IMR-90 (cell line): ENCODE results near the gene ARPC1A. TPM values are rescaled to one million over a fixed set of nuclear protein-coding genes. Genes with fewer than 3 reads are reported as not detected.

Experiments used
- ATAC-seq: fragments of 200-7000 bp; cut with Tn5 transposase; 2 replicates; pipeline ENCODE4 v1.9.1; 2020; ENCODE audit warnings: low read depth, mild to moderate bottlenecking, moderate library complexity
- BruUV-seq: library from RNA; stranded (reverse); fragments of 400-500 nt; replicated peaks from 2 replicates; lab custom pipeline; 2021; lab: Mats Ljungman, UMichigan
- CTCF ChIA-PET: fragments of 300-600 bp; formaldehyde crosslinking; extraction: SDS; loops from one replicate; lab custom pipeline; 2021; ENCODE audit warnings: antibody characterized with exemption; lab: Yijun Ruan, JAX
- POLR2A ChIA-PET: fragments of 300-600 bp; sonication (Branson Sonifier 250); formaldehyde crosslinking; loops from one replicate; lab custom pipeline; 2022; ENCODE audit warnings: antibody characterized with exemption; ENCODE audit not compliant: unreplicated experiment; lab: Charles Lee
- DNase-seq: peaks from one replicate; pipeline ENCODE4 v3.0.0; 2013
- H2AFZ ChIP-seq: replicated peaks from 2 replicates; pipeline ENCODE3; 2013; ENCODE audit warnings: low read length, mild to moderate bottlenecking; ENCODE audit not compliant: poor library complexity
- H2AK5ac ChIP-seq: 2 replicates; pipeline ENCODE4 v1.6.1; 2013; ENCODE audit warnings: low read depth, low read length, inconsistent platforms
- H2AK9ac ChIP-seq: replicated peaks from 2 replicates; pipeline ENCODE3; 2013; ENCODE audit warnings: mild to moderate bottlenecking, low read depth, low read length, moderate library complexity; ENCODE audit not compliant: poor library complexity
- H2BK120ac ChIP-seq: 2 replicates; pipeline ENCODE4 v1.6.1; 2013; ENCODE audit warnings: low read depth, low read length, inconsistent platforms
- H2BK15ac ChIP-seq: 3 replicates; pipeline ENCODE4 v1.6.1; 2013; ENCODE audit warnings: low read depth, low read length, inconsistent platforms
- H2BK20ac ChIP-seq: 2 replicates; pipeline ENCODE4 v1.6.1; 2013; ENCODE audit warnings: low read depth, mild to moderate bottlenecking, inconsistent platforms, low read length, moderate library complexity
- H2BK5ac ChIP-seq: 2 replicates; pipeline ENCODE4 v1.6.1; 2013; ENCODE audit warnings: mild to moderate bottlenecking, low read depth, low read length, inconsistent platforms; ENCODE audit not compliant: poor library complexity, severe bottlenecking
- H3K14ac ChIP-seq: replicated peaks from 2 replicates; pipeline ENCODE4 v1.6.1; 2013; ENCODE audit warnings: low read depth, low read length, inconsistent platforms
- H3K18ac ChIP-seq: 2 replicates; pipeline ENCODE4 v1.6.1; 2013; ENCODE audit warnings: low read depth, low read length, control low read depth
- H3K23ac ChIP-seq: 2 replicates; pipeline ENCODE4 v1.6.1; 2013; ENCODE audit warnings: low read depth, low read length, inconsistent platforms
- H3K27ac ChIP-seq: 2 replicates; pipeline ENCODE4 v1.5.1; 2013; ENCODE audit warnings: mild to moderate bottlenecking, control low read depth, low read length; ENCODE audit not compliant: insufficient read depth
- H3K27me3 ChIP-seq: 2 replicates; pipeline ENCODE4 v1.6.1; 2013; ENCODE audit warnings: low read length; ENCODE audit not compliant: control insufficient read depth, insufficient read depth
- H3K36me3 ChIP-seq: 2 replicates; pipeline ENCODE4 v1.6.1; 2013; ENCODE audit warnings: low read length, mixed read lengths; ENCODE audit not compliant: control insufficient read depth, insufficient read depth
- H3K4ac ChIP-seq: 2 replicates; pipeline ENCODE4 v1.6.1; 2013; ENCODE audit warnings: low read depth, low read length, inconsistent platforms
- H3K4me1 ChIP-seq: 2 replicates; pipeline ENCODE4 v1.6.1; 2013; ENCODE audit warnings: low read length, mixed read lengths; ENCODE audit not compliant: control insufficient read depth, insufficient read depth
- H3K4me2 ChIP-seq: 2 replicates; pipeline ENCODE4 v1.6.1; 2013; ENCODE audit warnings: low read depth, mild to moderate bottlenecking, control low read depth, low read length, moderate library complexity
- H3K4me3 ChIP-seq: 2 replicates; pipeline ENCODE4 v1.5.1; 2013; ENCODE audit warnings: low read depth, mild to moderate bottlenecking, control low read depth, low read length, moderate library complexity; ENCODE audit not compliant: insufficient read depth
- H3K56ac ChIP-seq: 2 replicates; pipeline ENCODE4 v1.6.1; 2013; ENCODE audit warnings: low read length, inconsistent platforms; ENCODE audit not compliant: insufficient read depth; ENCODE audit errors: extremely low read depth
- H3K79me1 ChIP-seq, 2 experiments: 2 replicates each; pipeline ENCODE4 v1.6.1; 2013; ENCODE audit warnings: low read length in 2 of 2, inconsistent platforms in 1 of 2, low read depth in 1 of 2
- H3K9ac ChIP-seq: 2 replicates; pipeline ENCODE4 v1.6.1; 2013; ENCODE audit warnings: low read depth, low read length, control low read depth
- H3K9me1 ChIP-seq: 2 replicates; pipeline ENCODE4 v1.6.1; 2013; ENCODE audit warnings: low read length, inconsistent platforms; ENCODE audit not compliant: insufficient read depth
- H3K9me3 ChIP-seq: 2 replicates; pipeline ENCODE4 v1.6.1; 2013; ENCODE audit warnings: low read length; ENCODE audit not compliant: control insufficient read depth, insufficient read depth
- H4K20me1 ChIP-seq: 2 replicates; pipeline ENCODE4 v1.6.1; 2013; ENCODE audit warnings: low read length, inconsistent platforms; ENCODE audit not compliant: insufficient read depth
- H4K5ac ChIP-seq: 2 replicates; pipeline ENCODE4 v1.6.1; 2013; ENCODE audit warnings: mild to moderate bottlenecking, low read depth, low read length, control low read depth
- H4K8ac ChIP-seq, 2 experiments: 2 replicates each; pipeline ENCODE4 v1.6.1; 2013; ENCODE audit warnings: low read depth in 2 of 2, low read length in 2 of 2, control low read depth in 1 of 2, inconsistent platforms in 1 of 2
- H4K91ac ChIP-seq: 2 replicates; pipeline ENCODE4 v1.6.1; 2013; ENCODE audit warnings: low read depth, low read length, inconsistent platforms; ENCODE audit not compliant: insufficient read depth
- CEBPB ChIP-seq: IDR thresholded peaks from 2 replicates; pipeline ENCODE4 v1.6.1; 2012; ENCODE audit warnings: low read depth, low read length, improper control_type of control experiment
- MAFK ChIP-seq: IDR thresholded peaks from 2 replicates; pipeline ENCODE4 v1.6.1; 2012; ENCODE audit warnings: low read depth, low read length, improper control_type of control experiment
- MXI1 ChIP-seq: IDR thresholded peaks from 2 replicates; pipeline ENCODE4 v1.6.1; 2012; ENCODE audit warnings: low read depth, mild to moderate bottlenecking, low read length, moderate library complexity, borderline replicate concordance
- RFX5 ChIP-seq: IDR thresholded peaks from 2 replicates; pipeline ENCODE4 v1.8.0; 2012; ENCODE audit warnings: low read depth, mild to moderate bottlenecking, low read length, moderate library complexity
- SMC3 ChIP-seq: fragments of 150-350 bp; IDR thresholded peaks from 2 replicates; pipeline ENCODE4 v1.6.1; 2016; ENCODE audit warnings: low read depth, mild to moderate bottlenecking, antibody characterized with exemption, low read length, moderate library complexity
- USF2 ChIP-seq: fragments of 150-350 bp; IDR thresholded peaks from 2 replicates; pipeline ENCODE4 v1.6.1; 2017; ENCODE audit warnings: mild to moderate bottlenecking, antibody characterized with exemption, low read length, low read depth
- WGBS, 2 experiments: methylation state at CpG; one replicate each; pipeline versions ENCODE4 v1.1.5 to v1.1.7; 2013; ENCODE audit warnings: missing lambda C conversion rate in 2 of 2; ENCODE audit not compliant: insufficient read length in 1 of 2; ENCODE audit errors: extremely low coverage in 2 of 2; 5-methylcytosine and 5-hydroxymethylcytosine counted together
- dilution Hi-C: fragments of 300-500 bp; cut with HindIII; formaldehyde crosslinking; loops from one replicate; pipeline ENCODE4 v1.14.3; 2018; ENCODE audit warnings: low sequenced_read_pairs; ENCODE audit not compliant: unreplicated experiment
- in situ Hi-C: fragments of 300-500 bp; cut with MboI; formaldehyde crosslinking; loops from 3 replicates; pipeline ENCODE4 v1.14.3; 2019; ENCODE audit warnings: low sequenced_read_pairs, inconsistent platforms, mixed read lengths
- intact Hi-C: fragments of 100-400 bp; cut with micrococcal nuclease; formaldehyde crosslinking; loops from 2 replicates; pipeline ENCODE4 v1.10.0; 2022
- polyA plus RNA-seq, 3 experiments: library from polyadenylated mRNA; depleted of rRNA; stranded (reverse); fragments of >200 nt; gene quantifications; 2 replicates each; pipeline ENCODE4 v1.2.3, GENCODE V29; 2012; ENCODE audit warnings: low replicate concordance in 1 of 3
- total RNA-seq: library from RNA; depleted of rRNA; stranded (reverse); fragments of >200 nt; gene quantifications from 2 replicates; pipeline ENCODE4 v1.2.3, GENCODE V29; 2012
- TF ChIP-seq, protein P1 (sequence below): fragments of 150-350 bp; IDR thresholded peaks from 2 replicates; pipeline ENCODE4 v1.6.1; 2016; ENCODE audit warnings: low read depth, mild to moderate bottlenecking, low read length, moderate library complexity, borderline replicate concordance

Gene ARPC1A
- total and polyA plus RNA-seq, 2 of the 4 experiments (the other 2 are of a cell fraction) = 253 to 327 TPM

DNA sequence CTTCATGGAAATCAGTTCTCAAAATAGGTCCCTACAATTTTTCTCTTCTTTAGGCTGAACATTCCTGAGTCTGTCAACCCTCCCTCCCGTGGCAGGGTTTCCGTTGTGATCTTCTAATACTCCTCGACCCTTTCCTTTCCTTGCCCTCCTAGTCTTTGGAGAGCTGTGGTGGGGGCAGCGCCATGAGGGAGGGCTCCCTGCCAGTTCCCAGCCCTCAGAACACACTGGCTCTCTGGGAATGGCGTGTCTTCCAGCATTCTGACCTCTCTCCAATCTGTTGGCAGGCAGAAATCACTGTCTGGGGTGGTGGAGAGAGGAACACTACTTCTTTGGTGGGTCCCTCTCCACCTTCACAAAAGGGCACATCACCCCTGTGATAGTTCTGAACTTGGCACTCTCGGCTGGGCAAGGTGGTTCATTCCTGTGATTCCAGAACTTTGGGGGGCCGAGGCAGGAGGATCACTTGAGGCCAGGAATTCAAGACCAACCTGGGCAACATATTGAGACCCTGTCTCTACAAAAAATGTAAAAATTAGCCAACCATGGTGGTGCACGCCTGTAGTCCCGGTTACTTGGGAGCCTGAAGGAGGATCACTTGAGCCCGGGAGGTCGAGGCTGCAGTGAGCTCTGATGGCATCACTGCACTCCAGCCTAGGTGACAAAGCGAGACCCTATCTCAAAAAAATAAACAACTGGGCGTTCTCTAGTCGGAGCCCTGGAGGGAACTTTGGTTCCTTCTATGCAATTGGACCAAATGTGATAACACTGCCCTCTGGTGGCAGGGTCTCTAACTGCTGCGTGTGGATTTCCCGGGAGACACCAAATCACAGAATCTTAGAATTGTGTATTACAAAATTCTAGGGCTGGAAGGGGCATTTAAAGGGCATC is 13.1 kb upstream of the ARPC1A start (continued):
- TF ChIP-seq USF2 = no peak
- no peak for TF ChIP-seq CEBPB
- peak; percentile 99 for TF ChIP-seq SMC3

GRCh38 chr7:99313204-99313573 is 12.5 kb upstream of the ARPC1A start:
- intact Hi-C loops = loop anchor here (1.0 kb wide), 2 partner anchors 171 to 273 kb away; no protein-coding TSS in a partner anchor
- H3K56ac ChIP-seq = no peak overlapping the region
- H2AK5ac ChIP-seq = no peak overlapping the region
- H3K18ac ChIP-seq = no peak overlapping the region
- in situ Hi-C loops = no loop called here
- H3K36me3 ChIP-seq = no peaks in the 10 kb centered on the region
- no peak overlapping the region for H3K4me2 ChIP-seq
- no peak overlapping the region for H2AFZ ChIP-seq
- BruUV-seq = no TSS peak
- H3K9ac ChIP-seq = no peak overlapping the region
- ATAC-seq (no peak), DNase-seq (no peak)
- peaks cover 7% of the 10 kb centered on the region for H3K9me3 ChIP-seq
- 80% methylated on average over 1 of the region's 1 CpG; no CpG with 5 or more reads in 1 of the 2 experiments for WGBS, 2 experiments
- no peak overlapping the region for H2AK9ac ChIP-seq
- dilution Hi-C loops = no loop called here
- CTCF ChIA-PET = interaction anchor here (0.5 to 1.3 kb wide), 2 partner anchors 227 to 297 kb away, joined by 3 read pairs; no protein-coding TSS in a partner anchor
- POLR2A ChIA-PET = no interaction called here
- H4K8ac ChIP-seq = no peak overlapping the region
- no peak overlapping the region for H2BK120ac ChIP-seq
- H4K91ac ChIP-seq = no peak overlapping the region
- H4K5ac ChIP-seq = no peak overlapping the region
- no peak overlapping the region for H2BK5ac ChIP-seq
- no peak overlapping the region for H2BK15ac ChIP-seq
- TF ChIP-seq RFX5 (no peak), MXI1 (no peak), MAFK (no peak), USF2 (no peak)
- TF ChIP-seq, protein P1, sequence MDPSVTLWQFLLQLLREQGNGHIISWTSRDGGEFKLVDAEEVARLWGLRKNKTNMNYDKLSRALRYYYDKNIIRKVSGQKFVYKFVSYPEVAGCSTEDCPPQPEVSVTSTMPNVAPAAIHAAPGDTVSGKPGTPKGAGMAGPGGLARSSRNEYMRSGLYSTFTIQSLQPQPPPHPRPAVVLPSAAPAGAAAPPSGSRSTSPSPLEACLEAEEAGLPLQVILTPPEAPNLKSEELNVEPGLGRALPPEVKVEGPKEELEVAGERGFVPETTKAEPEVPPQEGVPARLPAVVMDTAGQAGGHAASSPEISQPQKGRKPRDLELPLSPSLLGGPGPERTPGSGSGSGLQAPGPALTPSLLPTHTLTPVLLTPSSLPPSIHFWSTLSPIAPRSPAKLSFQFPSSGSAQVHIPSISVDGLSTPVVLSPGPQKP = no peak
- peaks cover 2% of the 10 kb centered on the region; the same call in 1 of the 2 replicates for H3K9me1 ChIP-seq
- H3K4me1 ChIP-seq = no peaks in the 10 kb centered on the region
- no peak overlapping the region for H3K4ac ChIP-seq
- H3K4me3 ChIP-seq = no peak overlapping the region
- H3K14ac ChIP-seq = no peak overlapping the region
- no peaks in the 10 kb centered on the region for H3K79me1 ChIP-seq
- H2BK20ac ChIP-seq = no peak overlapping the region
- H3K27ac ChIP-seq = no peak overlapping the region
- no peak overlapping the region for H3K23ac ChIP-seq
- H4K20me1 ChIP-seq = no peaks in the 10 kb centered on the region
- H3K27me3 ChIP-seq = no peaks in the 10 kb centered on the region
